ENCODE results near the gene THSD7B.

DNA sequence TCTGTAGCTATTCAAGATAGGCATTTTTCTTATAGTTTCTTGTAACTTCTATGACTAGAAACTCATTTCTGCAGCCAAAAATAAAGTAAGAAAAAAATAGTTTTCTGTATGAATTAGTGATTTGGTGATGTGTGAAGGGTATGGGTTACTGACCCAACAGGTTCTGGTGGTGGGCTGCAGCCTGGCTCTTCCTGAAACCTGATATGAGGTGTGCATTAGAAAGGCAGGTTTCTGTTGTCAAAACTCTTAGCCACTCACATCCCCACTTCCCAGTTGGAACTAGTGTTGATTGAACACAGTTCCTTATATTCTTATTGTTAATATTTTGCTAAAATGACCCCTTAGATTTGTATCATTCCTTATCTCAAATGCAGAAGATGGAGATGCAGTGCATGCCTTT, 330.8 kb downstream of the THSD7B start:
- TF ChIP-seq, protein P1, sequence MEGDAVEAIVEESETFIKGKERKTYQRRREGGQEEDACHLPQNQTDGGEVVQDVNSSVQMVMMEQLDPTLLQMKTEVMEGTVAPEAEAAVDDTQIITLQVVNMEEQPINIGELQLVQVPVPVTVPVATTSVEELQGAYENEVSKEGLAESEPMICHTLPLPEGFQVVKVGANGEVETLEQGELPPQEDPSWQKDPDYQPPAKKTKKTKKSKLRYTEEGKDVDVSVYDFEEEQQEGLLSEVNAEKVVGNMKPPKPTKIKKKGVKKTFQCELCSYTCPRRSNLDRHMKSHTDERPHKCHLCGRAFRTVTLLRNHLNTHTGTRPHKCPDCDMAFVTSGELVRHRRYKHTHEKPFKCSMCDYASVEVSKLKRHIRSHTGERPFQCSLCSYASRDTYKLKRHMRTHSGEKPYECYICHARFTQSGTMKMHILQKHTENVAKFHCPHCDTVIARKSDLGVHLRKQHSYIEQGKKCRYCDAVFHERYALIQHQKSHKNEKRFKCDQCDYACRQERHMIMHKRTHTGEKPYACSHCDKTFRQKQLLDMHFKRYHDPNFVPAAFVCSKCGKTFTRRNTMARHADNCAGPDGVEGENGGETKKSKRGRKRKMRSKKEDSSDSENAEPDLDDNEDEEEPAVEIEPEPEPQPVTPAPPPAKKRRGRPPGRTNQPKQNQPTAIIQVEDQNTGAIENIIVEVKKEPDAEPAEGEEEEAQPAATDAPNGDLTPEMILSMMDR (IDR thresholded peaks at IDR 0.05; ENCODE audit: poor library complexity, severe bottlenecking) = no peak
- TF ChIP-seq RAD21 (conservative IDR thresholded peaks at IDR 0.05) = no peak
- TF ChIP-seq POLR2AphosphoS5 (IDR thresholded peaks at IDR 0.05) = no peak
- TF ChIP-seq EZH2 (IDR thresholded peaks at IDR 0.05; ENCODE audit: borderline replicate concordance, insufficient read depth, low read length, poor library complexity, severe bottlenecking) = no peak
- no peak for TF ChIP-seq TAF1 (IDR thresholded peaks at IDR 0.05; ENCODE audit: low read depth)
- TF ChIP-seq MXI1 (conservative IDR thresholded peaks at IDR 0.05; ENCODE audit: poor library complexity, severe bottlenecking) = no peak
- TF ChIP-seq EP300 (conservative IDR thresholded peaks at IDR 0.05; ENCODE audit: poor library complexity, severe bottlenecking) = no peak
